C4-2B (cell line): Measurements from ENCODE around the gene SLC9A9.

Experiments used
- H3K27ac ChIP-seq: fragments of 450-650 bp; 2 replicates; pipeline ENCODE4 v1.5.1; 2017
- CTCF ChIP-seq: fragments of 450-650 bp; conservative IDR thresholded peaks from 2 replicates; pipeline ENCODE4 v1.5.1; 2017; ENCODE audit warnings: mild to moderate bottlenecking
- ZFX ChIP-seq: fragments of 450-650 bp; IDR thresholded peaks from 2 replicates; pipeline ENCODE4 v1.6.1; 2017

The SLC9A9 gene

GRCh38 chr3:143693506-143693905 is 154.8 kb downstream of the SLC9A9 start:
- H3K27ac ChIP-seq = no peak overlapping the region
- no peak for TF ChIP-seq CTCF
- no peak for TF ChIP-seq ZFX

- TF ChIP-seq CTCF = no peak
- TF ChIP-seq ZFX = no peak
- no peak overlapping the region for H3K27ac ChIP-seq
These were observed 161.6 kb downstream of the SLC9A9 start for GRCh38 chr3:143686638-143687197.

- no peak for TF ChIP-seq ZFX
- no peak for TF ChIP-seq CTCF
- no peak overlapping the region for H3K27ac ChIP-seq
These were observed 162.8 kb downstream of the SLC9A9 start for GRCh38 chr3:143685491-143685890.

GRCh38 chr3:143677430-143677829 is 170.8 kb downstream of the SLC9A9 start:
- TF ChIP-seq CTCF (no peak), ZFX (no peak)
- H3K27ac ChIP-seq = no peak overlapping the region

GRCh38 chr3:143676747-143677146 is 171.5 kb downstream of the SLC9A9 start:
- no peak for TF ChIP-seq ZFX
- TF ChIP-seq CTCF = no peak
- H3K27ac ChIP-seq = no peak overlapping the region

- TF ChIP-seq ZFX = no peak
- H3K27ac ChIP-seq = no peak overlapping the region
These were observed 172.2 kb downstream of the SLC9A9 start for GRCh38 chr3:143676021-143676420.

GRCh38 chr3:143674100-143674968 is 173.9 kb downstream of the SLC9A9 start:
- no peak overlapping the region for H3K27ac ChIP-seq
- TF ChIP-seq CTCF (peak; percentile 99), ZFX (no peak)
